Activated naive CD4-positive, alpha-beta T cell treated with anti-CD3 and anti-CD28 coated beads, Interleukin-2, amount 50 U/mL, for 24 hours (primary cell): ENCODE results near the gene UBASH3B.
"Not testable (repeated sequence)": the region's sequence is repeated elsewhere in the genome, so short reads cannot be mapped to it uniquely, and the experiment has no call there.

Experiments
- H3K27ac Mint-ChIP-seq: one replicate; pipeline ENCODE4 v1.8.0; 2021; ENCODE audit warnings: mild to moderate bottlenecking, mixed read lengths
- H3K27me3 Mint-ChIP-seq: one replicate; pipeline ENCODE4 v1.8.0; 2021; ENCODE audit warnings: mixed read lengths
- H3K36me3 Mint-ChIP-seq: one replicate; pipeline ENCODE4 v1.8.0; 2021; ENCODE audit warnings: mixed read lengths
- H3K4me1 Mint-ChIP-seq: one replicate; pipeline ENCODE4 v1.8.0; 2021; ENCODE audit warnings: mixed read lengths
- H3K4me3 Mint-ChIP-seq: one replicate; pipeline ENCODE4 v1.8.0; 2021; ENCODE audit warnings: mild to moderate bottlenecking, mixed read lengths
- H3K9me3 Mint-ChIP-seq: one replicate; pipeline ENCODE4 v1.8.0; 2021; ENCODE audit warnings: mixed read lengths

UBASH3B gene

GRCh38 chr11:122655527-122656072 lies at the start of gene UBASH3B:
Gene UBASH3B (plus strand): TSS chr11:122655722. CDS start chr11:122656050, 328 bp downstream.
- peak within 1 kb of the TSS; percentile 91 for H3K27ac Mint-ChIP-seq

GRCh38 chr11:122607162-122607561 lies 48.4 kb upstream of the UBASH3B start:
- H3K36me3 Mint-ChIP-seq, result not testable (repeated sequence)

More at GRCh38 chr11:122655527-122656072, at the start of gene UBASH3B:
- H3K9me3 Mint-ChIP-seq, result no peaks in the 10 kb centered on the region
- H3K4me1 Mint-ChIP-seq, result peaks cover 47% of the 10 kb centered on the region
- H3K27me3 Mint-ChIP-seq, result no peaks in the 10 kb centered on the region
- peak within 1 kb of the TSS; percentile 96 for H3K4me3 Mint-ChIP-seq
- H3K36me3 Mint-ChIP-seq, result no peaks in the 10 kb centered on the region

GRCh38 chr11:122612123-122612824 lies 43.2 kb upstream of the UBASH3B start:
- no peaks in the 10 kb centered on the region for H3K9me3 Mint-ChIP-seq
- H3K36me3 Mint-ChIP-seq, result no peaks in the 10 kb centered on the region
- H3K27ac Mint-ChIP-seq, result no peak overlapping the region
- no peak overlapping the region for H3K4me3 Mint-ChIP-seq
- no peaks in the 10 kb centered on the region for H3K4me1 Mint-ChIP-seq
- no peaks in the 10 kb centered on the region for H3K27me3 Mint-ChIP-seq

More at GRCh38 chr11:122607162-122607561, 48.4 kb upstream of the UBASH3B start:
- H3K4me3 Mint-ChIP-seq, H3K4me1 Mint-ChIP-seq, H3K9me3 Mint-ChIP-seq, H3K27ac Mint-ChIP-seq, H3K27me3 Mint-ChIP-seq: not testable (repeated sequence)

- H3K27ac Mint-ChIP-seq, result no peak overlapping the region
- H3K4me3 Mint-ChIP-seq, result no peak overlapping the region
- H3K27me3 Mint-ChIP-seq, result no peaks in the 10 kb centered on the region
- no peaks in the 10 kb centered on the region for H3K36me3 Mint-ChIP-seq
- H3K9me3 Mint-ChIP-seq, result no peaks in the 10 kb centered on the region
- H3K4me1 Mint-ChIP-seq, result no peaks in the 10 kb centered on the region
These were observed 38.8 kb upstream of the UBASH3B start for GRCh38 chr11:122616718-122617117.

- Mint-ChIP-seq H3K4me3 (no peak overlapping the region), H3K27me3 (no peaks in the 10 kb centered on the region), H3K36me3 (no peaks in the 10 kb centered on the region), H3K27ac (no peak overlapping the region), H3K9me3 (no peaks in the 10 kb centered on the region), H3K4me1 (no peaks in the 10 kb centered on the region)
These were observed 38.2 kb upstream of the UBASH3B start for GRCh38 chr11:122617297-122617696.

- H3K9me3 Mint-ChIP-seq, result no peaks in the 10 kb centered on the region
- no peaks in the 10 kb centered on the region for H3K36me3 Mint-ChIP-seq
- no peaks in the 10 kb centered on the region for H3K27me3 Mint-ChIP-seq
- H3K4me3 Mint-ChIP-seq, result no peak overlapping the region
- no peak overlapping the region for H3K27ac Mint-ChIP-seq
- H3K4me1 Mint-ChIP-seq, result no peaks in the 10 kb centered on the region
These were observed 37.6 kb upstream of the UBASH3B start for GRCh38 chr11:122617926-122618325.

- Mint-ChIP-seq H3K9me3 (no peaks in the 10 kb centered on the region), H3K36me3 (no peaks in the 10 kb centered on the region), H3K27me3 (no peaks in the 10 kb centered on the region), H3K4me3 (no peak overlapping the region), H3K4me1 (no peaks in the 10 kb centered on the region), H3K27ac (no peak overlapping the region)
These were observed 36.6 kb upstream of the UBASH3B start for GRCh38 chr11:122618927-122619326.

- Mint-ChIP-seq H3K27me3 (no peaks in the 10 kb centered on the region), H3K36me3 (no peaks in the 10 kb centered on the region), H3K4me1 (no peaks in the 10 kb centered on the region), H3K4me3 (no peak overlapping the region), H3K9me3 (no peaks in the 10 kb centered on the region), H3K27ac (no peak overlapping the region)
These were observed 35.8 kb upstream of the UBASH3B start for GRCh38 chr11:122619757-122620156.

GRCh38 chr11:122625501-122625900 lies 30.0 kb upstream of the UBASH3B start:
- H3K4me1 Mint-ChIP-seq, H3K27me3 Mint-ChIP-seq, H3K27ac Mint-ChIP-seq, H3K36me3 Mint-ChIP-seq, H3K9me3 Mint-ChIP-seq, H3K4me3 Mint-ChIP-seq: not testable (repeated sequence)

GRCh38 chr11:122625976-122626665 lies 29.4 kb upstream of the UBASH3B start:
- H3K4me3 Mint-ChIP-seq, result no peak overlapping the region

GRCh38 chr11:122627745-122628144 lies 27.8 kb upstream of the UBASH3B start:
- Mint-ChIP-seq H3K27ac (no peak overlapping the region), H3K4me1 (peaks cover 8% of the 10 kb centered on the region), H3K36me3 (no peaks in the 10 kb centered on the region), H3K4me3 (no peak overlapping the region), H3K27me3 (no peaks in the 10 kb centered on the region), H3K9me3 (no peaks in the 10 kb centered on the region)

More at GRCh38 chr11:122625976-122626665, 29.4 kb upstream of the UBASH3B start:
- Mint-ChIP-seq H3K9me3 (no peaks in the 10 kb centered on the region), H3K27me3 (no peaks in the 10 kb centered on the region), H3K4me1 (peaks cover 8% of the 10 kb centered on the region), H3K36me3 (no peaks in the 10 kb centered on the region), H3K27ac (no peak overlapping the region)

- Mint-ChIP-seq H3K36me3 (no peaks in the 10 kb centered on the region), H3K4me1 (peaks cover 8% of the 10 kb centered on the region), H3K4me3 (peak overlapping the region; percentile 23), H3K27ac (no peak overlapping the region), H3K27me3 (no peaks in the 10 kb centered on the region), H3K9me3 (no peaks in the 10 kb centered on the region)
These were observed 26.5 kb upstream of the UBASH3B start for GRCh38 chr11:122628810-122629555.

GRCh38 chr11:122632181-122632824 lies 23.2 kb upstream of the UBASH3B start:
- H3K27me3 Mint-ChIP-seq, result no peaks in the 10 kb centered on the region
- no peaks in the 10 kb centered on the region for H3K9me3 Mint-ChIP-seq
- no peak overlapping the region for H3K27ac Mint-ChIP-seq
- H3K36me3 Mint-ChIP-seq, result no peaks in the 10 kb centered on the region
- H3K4me1 Mint-ChIP-seq, result peaks cover 9% of the 10 kb centered on the region
- no peak overlapping the region for H3K4me3 Mint-ChIP-seq

- no peaks in the 10 kb centered on the region for H3K27me3 Mint-ChIP-seq
- H3K27ac Mint-ChIP-seq, result no peak overlapping the region
- H3K36me3 Mint-ChIP-seq, result no peaks in the 10 kb centered on the region
- H3K9me3 Mint-ChIP-seq, result no peaks in the 10 kb centered on the region
- peaks cover 14% of the 10 kb centered on the region for H3K4me1 Mint-ChIP-seq
- no peak overlapping the region for H3K4me3 Mint-ChIP-seq
These were observed 22.2 kb upstream of the UBASH3B start for GRCh38 chr11:122633219-122633829.

- no peak overlapping the region for H3K27ac Mint-ChIP-seq
- peaks cover 9% of the 10 kb centered on the region for H3K4me1 Mint-ChIP-seq
- no peaks in the 10 kb centered on the region for H3K27me3 Mint-ChIP-seq
- H3K9me3 Mint-ChIP-seq, result no peaks in the 10 kb centered on the region
- H3K36me3 Mint-ChIP-seq, result no peaks in the 10 kb centered on the region
- no peak overlapping the region for H3K4me3 Mint-ChIP-seq
These were observed 21.0 kb upstream of the UBASH3B start for GRCh38 chr11:122634501-122634900.
